ENCODE measurements around the gene NSMCE3. TPM values are rescaled to one million over a fixed set of nuclear protein-coding genes. Genes with fewer than 3 reads are reported as not detected.

Gene NSMCE3
- total and polyA plus RNA-seq, 2 experiments from 2014 or later, result 15.0 to 16.3 TPM

- Histone ChIP-seq H2AFZ (no peak overlapping the region), H3K27me3 (no peaks in the 10 kb centered on the region), H3K9me2 (replicated peaks; ENCODE audit: insufficient read depth) (no peaks in the 10 kb centered on the region), H3K79me2 (no peaks in the 10 kb centered on the region), H3K36me3 (replicated peaks; ENCODE audit: insufficient read depth, low read depth) (no peaks in the 10 kb centered on the region), H3K4me2 (no peak overlapping the region), H3K4me1 (ENCODE audit: insufficient read depth) (no peaks in the 10 kb centered on the region), H3K9me3 (ENCODE audit: low read depth) (no peaks in the 10 kb centered on the region), H4K20me1 (ENCODE audit: insufficient read depth, poor library complexity, severe bottlenecking) (no peaks in the 10 kb centered on the region), H3K27ac (no peak overlapping the region), H3K4me3 (no peak overlapping the region)
- 11% methylated on average over 3 of the region's 3 CpGs for WGBS (ENCODE audit: low lambda C conversion rate, missing lambda C conversion rate)
- DNase-seq (ENCODE audit: low spot score), result no peak
- TF ChIP-seq EZH2phosphoT487 (IDR thresholded peaks at IDR 0.05; ENCODE audit: low read depth, severe bottlenecking, unreplicated experiment) (no peak), EZH2 (IDR thresholded peaks at IDR 0.05; ENCODE audit: borderline replicate concordance) (no peak)
- TF ChIP-seq, protein P1, sequence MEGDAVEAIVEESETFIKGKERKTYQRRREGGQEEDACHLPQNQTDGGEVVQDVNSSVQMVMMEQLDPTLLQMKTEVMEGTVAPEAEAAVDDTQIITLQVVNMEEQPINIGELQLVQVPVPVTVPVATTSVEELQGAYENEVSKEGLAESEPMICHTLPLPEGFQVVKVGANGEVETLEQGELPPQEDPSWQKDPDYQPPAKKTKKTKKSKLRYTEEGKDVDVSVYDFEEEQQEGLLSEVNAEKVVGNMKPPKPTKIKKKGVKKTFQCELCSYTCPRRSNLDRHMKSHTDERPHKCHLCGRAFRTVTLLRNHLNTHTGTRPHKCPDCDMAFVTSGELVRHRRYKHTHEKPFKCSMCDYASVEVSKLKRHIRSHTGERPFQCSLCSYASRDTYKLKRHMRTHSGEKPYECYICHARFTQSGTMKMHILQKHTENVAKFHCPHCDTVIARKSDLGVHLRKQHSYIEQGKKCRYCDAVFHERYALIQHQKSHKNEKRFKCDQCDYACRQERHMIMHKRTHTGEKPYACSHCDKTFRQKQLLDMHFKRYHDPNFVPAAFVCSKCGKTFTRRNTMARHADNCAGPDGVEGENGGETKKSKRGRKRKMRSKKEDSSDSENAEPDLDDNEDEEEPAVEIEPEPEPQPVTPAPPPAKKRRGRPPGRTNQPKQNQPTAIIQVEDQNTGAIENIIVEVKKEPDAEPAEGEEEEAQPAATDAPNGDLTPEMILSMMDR (IDR thresholded peaks at IDR 0.05; ENCODE audit: poor library complexity), result no peak
Measured at GRCh38 chr15:29216955-29217354, 52.7 kb downstream of the NSMCE3 start.

Small RNA genes lying within 50 kb of the gene (small RNA-seq; reads per million reads assigned to genes)
- gene RF00201, result not detected

All from hepatocyte (in vitro differentiated cells).